Measurements from ENCODE around the gene OXT. TPM values are rescaled to one million over a fixed set of nuclear protein-coding genes. Genes with fewer than 3 reads are reported as not detected.

The OXT gene
- total and polyA plus RNA-seq, 2 donors (not counting 1 experiment from before 2014, with no cell fraction given), result 1.0 to 1.7 TPM

DNA sequence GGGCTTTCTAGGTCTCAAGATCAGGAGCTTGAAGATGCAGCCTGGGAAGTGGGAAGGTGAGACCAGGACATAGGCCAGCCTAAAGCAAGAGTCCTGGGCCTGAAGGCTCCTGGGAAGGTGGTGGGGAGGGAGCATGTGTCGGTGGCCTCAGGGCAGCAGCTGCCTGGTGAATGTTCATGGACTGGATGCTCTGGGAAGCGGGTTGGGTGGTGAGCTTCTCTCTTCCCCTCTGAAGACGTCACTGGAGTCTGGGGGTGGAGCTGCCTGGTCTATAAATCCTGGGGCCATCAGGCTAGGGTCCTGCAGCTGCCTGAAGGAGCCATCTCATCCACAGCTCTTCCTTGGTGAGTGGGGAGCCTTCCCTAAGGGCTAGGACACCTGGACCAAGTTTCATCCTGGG is 28.1 kb upstream of the OXT start, which contains the start of gene GNRH2:
TSS of gene GNRH2 (plus strand) at position 301 of the 400 bp plus-strand sequence. CDS start 793 bp downstream, outside the sequence.
- Histone ChIP-seq H3K4me1 (ENCODE audit: control insufficient read depth in 2 of 2, insufficient read depth in 2 of 2, low read length in 2 of 2) (peaks cover 11 to 17% of the 10 kb centered on the region in 2 donors), H3K9me3 (ENCODE audit: control extremely low read depth in 1 of 3, control insufficient read depth in 2 of 3, insufficient read depth in 1 of 3, low read length in 2 of 3) (no peaks in the 10 kb centered on the region), H3K79me2 (ENCODE audit: control insufficient read depth, insufficient read depth, low read length) (peaks cover 13% of the 10 kb centered on the region), H3K36me3 (replicated peaks in 1 of 2; ENCODE audit: control extremely low read depth in 1 of 2, control insufficient read depth in 1 of 2, extremely low read depth in 1 of 2, insufficient read depth in 2 of 2, low read length in 1 of 2) (peaks cover 0 to 27% of the 10 kb centered on the region in 2 experiments), H3K4me2 (replicated peaks; ENCODE audit: low read depth, low read length, poor library complexity, severe bottlenecking) (no peak within 1 kb of the TSS), H3K27ac (ENCODE audit: low read length in 2 of 2) (no peak within 1 kb of the TSS), H3K9ac (ENCODE audit: low read length) (no peak within 1 kb of the TSS), H3K4me3 (ENCODE audit: control extremely low read depth in 1 of 5, extremely low read depth in 1 of 5, insufficient read depth in 1 of 5, low read depth in 2 of 5, low read length in 4 of 5) (no peak within 1 kb of the TSS), H3K27me3 (replicated peaks in 1 of 4; ENCODE audit: control extremely low read depth in 1 of 4, control insufficient read depth in 3 of 4, insufficient read depth in 4 of 4, low read length in 3 of 4) (no peaks in the 10 kb centered on the region), H2AFZ (ENCODE audit: insufficient read depth, low read depth, low read length, poor library complexity, severe bottlenecking) (no peak within 1 kb of the TSS), H4K20me1 (ENCODE audit: control insufficient read depth, insufficient read depth, low read length, poor library complexity, severe bottlenecking) (peaks cover 20% of the 10 kb centered on the region)
- Mint-ChIP-seq H3K27me3 (no peaks in the 10 kb centered on the region), H3K4me1 (peaks cover 15% of the 10 kb centered on the region), H3K4me3 (peak within 1 kb of the TSS; percentile 23), H3K9me3 (ENCODE audit: insufficient read depth) (no peaks in the 10 kb centered on the region), H3K27ac (peak within 1 kb of the TSS; percentile 69)
- ChIA-PET CTCF (interaction anchor here (1.1 to 1.9 kb wide), 2 partner anchors 10 to 72 kb away, joined by 5 to 6 read pairs; no protein-coding TSS in a partner anchor), POLR2A (no interaction called here)
- intact Hi-C loops (cut with micrococcal nuclease), result loop anchor here (10.0 kb wide), 2 partner anchors 169 to 431 kb away; partner anchors contain the start of genes ATRN and PTPRA
- DNase-seq (no peak), ATAC-seq (ENCODE audit: low read depth) (no peak)
- WGBS (ENCODE audit: insufficient coverage), result 100% methylated on average over 1 of the region's 3 CpGs
- TF ChIP-seq, protein P1, sequence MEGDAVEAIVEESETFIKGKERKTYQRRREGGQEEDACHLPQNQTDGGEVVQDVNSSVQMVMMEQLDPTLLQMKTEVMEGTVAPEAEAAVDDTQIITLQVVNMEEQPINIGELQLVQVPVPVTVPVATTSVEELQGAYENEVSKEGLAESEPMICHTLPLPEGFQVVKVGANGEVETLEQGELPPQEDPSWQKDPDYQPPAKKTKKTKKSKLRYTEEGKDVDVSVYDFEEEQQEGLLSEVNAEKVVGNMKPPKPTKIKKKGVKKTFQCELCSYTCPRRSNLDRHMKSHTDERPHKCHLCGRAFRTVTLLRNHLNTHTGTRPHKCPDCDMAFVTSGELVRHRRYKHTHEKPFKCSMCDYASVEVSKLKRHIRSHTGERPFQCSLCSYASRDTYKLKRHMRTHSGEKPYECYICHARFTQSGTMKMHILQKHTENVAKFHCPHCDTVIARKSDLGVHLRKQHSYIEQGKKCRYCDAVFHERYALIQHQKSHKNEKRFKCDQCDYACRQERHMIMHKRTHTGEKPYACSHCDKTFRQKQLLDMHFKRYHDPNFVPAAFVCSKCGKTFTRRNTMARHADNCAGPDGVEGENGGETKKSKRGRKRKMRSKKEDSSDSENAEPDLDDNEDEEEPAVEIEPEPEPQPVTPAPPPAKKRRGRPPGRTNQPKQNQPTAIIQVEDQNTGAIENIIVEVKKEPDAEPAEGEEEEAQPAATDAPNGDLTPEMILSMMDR (IDR thresholded peaks at IDR 0.05), result no peak
- no peak for TF ChIP-seq EZH2 (IDR thresholded peaks at IDR 0.05; ENCODE audit: borderline replicate concordance, insufficient read depth, low read depth, low read length, poor library complexity, severe bottlenecking)

DNA sequence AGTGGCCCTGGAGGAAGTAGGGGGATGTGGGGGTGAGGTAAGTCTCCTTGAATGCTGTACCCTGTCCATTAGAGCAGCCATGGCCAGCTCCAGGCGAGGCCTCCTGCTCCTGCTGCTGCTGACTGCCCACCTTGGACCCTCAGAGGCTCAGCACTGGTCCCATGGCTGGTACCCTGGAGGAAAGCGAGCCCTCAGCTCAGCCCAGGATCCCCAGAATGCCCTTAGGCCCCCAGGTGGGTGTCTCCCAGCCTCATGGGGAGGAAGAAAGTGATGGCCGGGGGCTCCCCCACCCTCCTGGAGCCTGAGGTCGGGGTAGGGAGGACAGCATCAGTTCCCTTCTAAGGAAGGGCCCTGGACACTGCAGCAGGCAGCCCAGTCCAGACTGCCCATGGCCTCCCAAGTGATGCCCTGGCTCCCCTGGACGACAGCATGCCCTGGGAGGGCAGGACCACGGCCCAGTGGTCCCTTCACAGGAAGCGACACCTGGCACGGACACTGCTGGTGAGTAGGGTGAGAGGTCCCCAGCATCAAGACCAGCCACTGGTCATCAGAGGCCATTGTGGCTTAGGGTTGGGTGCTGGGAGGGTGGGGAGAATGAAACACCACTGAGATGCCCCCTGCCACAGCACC is 27.0 kb upstream of the OXT start:
- TF ChIP-seq, protein P1 (IDR thresholded peaks at IDR 0.05), result no peak
- no peak for TF ChIP-seq EZH2 (IDR thresholded peaks at IDR 0.05; ENCODE audit: borderline replicate concordance, insufficient read depth, low read depth, low read length, poor library complexity, severe bottlenecking)
- peaks cover 0 to 23% of the 10 kb centered on the region in 2 experiments for H3K36me3 ChIP-seq (replicated peaks in 1 of 2; ENCODE audit: control extremely low read depth in 1 of 2, control insufficient read depth in 1 of 2, extremely low read depth in 1 of 2, insufficient read depth in 2 of 2, low read length in 1 of 2)
- CTCF ChIA-PET, result no interaction called here
- no peak overlapping the region for H3K9ac ChIP-seq (ENCODE audit: low read length)
- H3K9me3 Mint-ChIP-seq (ENCODE audit: insufficient read depth), result no peaks in the 10 kb centered on the region
- H3K4me1 Mint-ChIP-seq, result peaks cover 15% of the 10 kb centered on the region
- peaks cover 13% of the 10 kb centered on the region for H3K79me2 ChIP-seq (ENCODE audit: control insufficient read depth, insufficient read depth, low read length)
- no peak overlapping the region for H3K4me3 ChIP-seq (ENCODE audit: control extremely low read depth in 1 of 5, extremely low read depth in 1 of 5, insufficient read depth in 1 of 5, low read depth in 2 of 5, low read length in 4 of 5)
- intact Hi-C loops (cut with micrococcal nuclease), result loop anchor here (2.0 to 10.0 kb wide), 3 partner anchors 170 to 430 kb away; partner anchors contain the start of genes ATRN, NOP56 and PTPRA
- DNase-seq (no peak), ATAC-seq (ENCODE audit: low read depth) (no peak)
- peaks cover 20% of the 10 kb centered on the region for H4K20me1 ChIP-seq (ENCODE audit: control insufficient read depth, insufficient read depth, low read length, poor library complexity, severe bottlenecking)
- POLR2A ChIA-PET, result interaction anchor here (1.4 kb wide), 2 partner anchors 204 to 392 kb away, joined by 3 to 4 read pairs; partner anchors contain the start of genes NOP56, PCED1A and VPS16
- no peaks in the 10 kb centered on the region for H3K27me3 ChIP-seq (replicated peaks in 1 of 4; ENCODE audit: control extremely low read depth in 1 of 4, control insufficient read depth in 3 of 4, insufficient read depth in 4 of 4, low read length in 3 of 4)
- 98% methylated on average over 5 of the region's 8 CpGs for WGBS (ENCODE audit: insufficient coverage)
- H3K27ac Mint-ChIP-seq, result peak overlapping the region; percentile 97
- peak overlapping the region; percentile 95 for H3K4me3 Mint-ChIP-seq
- no peak overlapping the region for H3K4me2 ChIP-seq (replicated peaks; ENCODE audit: low read depth, low read length, poor library complexity, severe bottlenecking)
- H3K9me3 ChIP-seq (ENCODE audit: control extremely low read depth in 1 of 3, control insufficient read depth in 2 of 3, insufficient read depth in 1 of 3, low read length in 2 of 3), result no peaks in the 10 kb centered on the region
- no peaks in the 10 kb centered on the region for H3K27me3 Mint-ChIP-seq
- H3K27ac ChIP-seq (ENCODE audit: low read length in 2 of 2), result no peak overlapping the region
- no peak overlapping the region for H2AFZ ChIP-seq (ENCODE audit: insufficient read depth, low read depth, low read length, poor library complexity, severe bottlenecking)
- H3K4me1 ChIP-seq (ENCODE audit: control insufficient read depth in 2 of 2, insufficient read depth in 2 of 2, low read length in 2 of 2), result peaks cover 11 to 17% of the 10 kb centered on the region in 2 donors

All from B cell (primary cell).